Activated CD8-positive, alpha-beta memory T cell treated with anti-CD3 and anti-CD28 coated beads for 1 hour (primary cell): Measurements from ENCODE around the gene SF3B2.
"Not testable (repeated sequence)": the region's sequence is repeated elsewhere in the genome, so short reads cannot be mapped to it uniquely, and the experiment has no call there.

Experiments used
- DNase-seq, 2 donors: peaks; one replicate each; pipeline ENCODE4 v3.0.0-alpha.2; 2020; ENCODE audit warnings: low read depth in 1 of 2; ENCODE audit errors: extremely low read depth in 1 of 2

The SF3B2 gene

DNA sequence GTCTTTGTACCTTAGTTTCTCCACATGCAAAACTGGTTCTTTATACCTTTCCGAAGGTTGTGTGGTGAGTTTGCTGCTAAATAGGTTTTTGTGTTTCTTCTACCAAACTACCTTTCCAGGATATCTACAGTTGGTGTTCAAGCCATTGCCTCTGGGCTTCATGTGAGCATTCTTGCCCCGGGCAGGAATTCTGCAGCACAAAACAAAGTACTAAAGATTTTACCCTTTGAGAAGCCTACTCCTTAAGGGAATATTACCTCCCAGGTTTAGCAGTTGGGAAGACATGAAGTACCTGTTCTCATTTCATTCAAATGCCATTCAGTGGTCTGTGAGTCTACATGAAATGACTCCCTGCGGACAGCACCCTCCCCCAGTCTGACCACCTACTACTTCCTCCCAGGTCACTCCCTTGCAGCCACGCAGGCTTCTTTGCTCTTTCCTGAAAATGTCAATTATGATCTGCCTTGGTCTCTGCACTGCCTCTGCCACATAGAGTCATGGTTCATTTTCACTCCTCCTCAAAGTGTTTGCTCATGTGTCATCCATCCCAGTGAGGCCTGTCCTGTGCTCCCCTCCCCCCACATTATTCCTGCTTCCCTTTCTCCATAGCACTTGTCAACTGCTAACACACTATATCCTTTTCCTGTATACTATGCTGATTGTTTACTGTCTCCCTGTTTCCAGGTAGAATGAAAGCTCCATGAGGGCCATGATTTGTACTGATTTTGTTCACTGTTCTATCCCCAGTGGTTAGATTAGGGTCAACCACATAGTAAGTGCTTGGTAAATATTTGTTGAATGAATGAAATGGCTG, 54.8 kb downstream of the SF3B2 start:
- no peak for DNase-seq

DNA sequence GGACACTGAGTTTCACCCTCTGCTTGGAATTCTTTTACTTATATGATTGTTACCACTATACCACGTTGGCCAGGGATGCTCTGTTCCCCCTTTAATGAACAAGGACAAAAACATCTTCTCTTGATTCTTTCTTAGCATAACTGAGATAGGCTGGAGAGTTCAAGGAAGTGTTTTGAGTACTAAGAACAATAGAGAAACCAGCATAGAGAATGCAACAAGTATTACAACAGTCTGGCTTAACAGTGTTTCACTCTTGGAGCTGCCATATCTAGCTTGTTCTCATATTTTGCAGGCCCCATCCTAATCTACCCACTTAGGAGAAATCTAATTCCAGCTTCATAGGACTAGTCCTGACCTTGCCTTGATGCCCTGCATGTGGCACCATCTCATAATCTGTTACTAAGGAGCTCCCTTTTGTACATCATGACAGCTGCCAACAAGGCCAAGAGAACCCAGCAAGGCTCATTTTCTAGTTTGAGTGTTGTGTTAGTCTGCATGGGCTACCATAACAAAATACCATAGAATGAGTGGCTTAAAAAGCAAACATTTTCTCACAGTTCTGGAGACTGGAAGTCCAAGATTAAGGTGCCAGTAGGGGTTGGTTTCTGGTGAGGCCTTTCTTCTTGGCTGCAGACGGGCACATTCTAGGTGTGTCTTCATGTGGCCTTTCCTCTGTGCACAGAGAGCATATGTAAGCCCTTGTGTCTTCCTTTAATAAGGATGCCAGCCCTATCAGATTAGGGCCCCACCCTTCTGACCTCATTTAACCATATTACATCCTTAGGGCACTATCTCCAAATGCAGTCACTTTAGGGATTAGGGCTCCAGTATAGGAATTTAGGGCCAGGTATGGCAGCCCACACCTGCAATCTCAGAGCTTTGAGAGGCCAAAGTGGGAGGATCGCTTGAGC, 55.7 kb downstream of the SF3B2 start:
- no peak for DNase-seq

DNA sequence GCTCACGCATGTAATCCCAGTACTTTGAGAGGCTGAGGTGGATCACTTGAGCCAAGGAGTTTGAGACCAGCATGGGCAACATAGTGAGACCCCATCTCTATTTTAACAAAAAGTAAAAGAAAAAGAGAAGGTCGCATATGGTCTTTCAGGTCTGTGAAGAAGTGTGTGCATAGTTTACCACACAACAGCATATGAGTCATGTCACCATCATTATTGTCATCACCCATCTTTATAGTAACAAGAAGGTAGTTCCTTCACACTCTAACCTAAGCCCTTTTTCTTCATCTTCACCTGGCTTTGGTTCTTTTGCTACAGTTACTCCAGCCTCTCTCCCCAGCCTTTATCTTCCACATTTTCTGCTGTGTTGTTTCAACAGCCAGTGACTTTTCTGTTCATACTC, 57.1 kb downstream of the SF3B2 start:
- DNase-seq = no peak

DNA sequence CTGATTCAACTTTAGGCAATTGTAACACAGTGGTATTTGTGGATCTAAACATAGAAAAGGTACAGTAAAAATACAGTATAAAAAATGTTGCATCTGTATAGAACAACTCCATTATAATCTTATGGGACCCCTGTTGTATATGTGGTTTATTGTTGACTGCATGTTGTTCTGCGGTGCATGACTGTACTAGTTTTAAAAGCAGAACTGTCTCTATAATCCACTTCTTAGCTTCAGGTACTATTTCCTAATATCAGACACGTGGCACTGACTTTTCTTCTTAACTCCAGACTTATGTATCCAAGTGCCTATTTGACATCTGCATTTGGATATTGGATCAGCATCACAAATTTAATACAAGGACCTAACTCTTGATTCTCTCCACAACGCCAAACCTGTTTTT, 59.0 kb downstream of the SF3B2 start:
- DNase-seq = no peak

DNA sequence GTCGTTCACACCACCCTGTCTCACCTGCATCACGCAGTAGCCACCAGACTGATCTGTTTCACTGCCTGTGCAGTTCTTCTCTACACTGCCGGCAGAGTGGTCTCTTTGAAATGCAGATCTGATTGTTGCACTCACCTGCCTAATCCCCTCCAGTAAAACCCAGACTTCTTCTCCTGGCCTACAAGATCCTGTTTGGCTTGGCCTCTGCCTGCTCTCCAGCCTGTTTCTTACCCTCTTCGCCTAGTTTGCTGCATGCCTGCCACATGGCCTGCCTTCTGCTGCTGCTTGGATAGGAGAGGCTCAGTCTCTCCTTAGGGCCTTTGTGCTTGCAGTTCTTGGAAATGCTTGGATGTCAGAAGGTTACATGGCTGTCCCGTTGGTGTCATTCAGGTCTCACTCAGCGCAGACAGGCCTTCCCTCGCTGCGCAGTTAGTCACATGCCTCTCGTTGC, 59.9 kb downstream of the SF3B2 start:
- no peak for DNase-seq

DNA sequence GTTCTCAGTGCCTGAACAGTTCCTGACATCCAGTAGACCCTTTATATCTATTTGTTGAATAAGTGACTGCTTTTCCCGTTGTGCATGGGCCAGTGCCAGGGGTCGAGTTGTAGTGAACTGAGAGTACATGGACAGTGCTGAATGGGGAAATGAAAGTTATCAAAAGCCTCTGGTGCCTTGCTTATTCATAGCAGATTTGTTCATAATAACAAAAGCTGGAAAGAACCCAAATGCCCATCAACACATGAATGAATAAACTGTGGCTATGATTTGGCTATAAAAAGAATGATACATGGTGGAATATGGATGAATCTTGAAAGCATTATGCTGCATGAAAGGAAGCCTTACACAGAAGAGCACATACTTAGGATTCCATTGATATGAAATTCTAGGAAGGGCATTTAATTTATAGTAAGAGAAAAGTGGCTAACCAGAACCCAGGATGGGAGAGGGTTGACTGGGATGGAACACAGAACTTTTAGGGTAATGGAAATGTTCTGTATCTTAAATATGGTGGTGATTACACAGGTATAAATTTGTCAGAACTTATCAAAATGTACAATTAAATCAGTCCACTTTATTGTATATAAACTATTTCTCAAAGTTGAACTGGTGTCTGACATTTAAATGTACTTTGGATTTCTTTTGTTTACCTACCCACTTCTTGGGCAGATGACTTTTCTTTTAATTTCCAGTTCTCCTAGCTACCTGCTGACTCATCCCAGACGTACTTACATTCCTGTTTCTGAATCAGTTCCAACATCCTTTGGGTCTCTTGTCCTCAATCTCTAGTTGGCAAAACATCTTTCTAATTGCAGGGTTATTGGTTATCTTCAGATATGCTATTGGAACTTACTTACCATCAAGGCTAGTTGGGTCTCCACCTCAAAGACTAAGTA, 60.7 kb downstream of the SF3B2 start:
- DNase-seq = no peak

DNA sequence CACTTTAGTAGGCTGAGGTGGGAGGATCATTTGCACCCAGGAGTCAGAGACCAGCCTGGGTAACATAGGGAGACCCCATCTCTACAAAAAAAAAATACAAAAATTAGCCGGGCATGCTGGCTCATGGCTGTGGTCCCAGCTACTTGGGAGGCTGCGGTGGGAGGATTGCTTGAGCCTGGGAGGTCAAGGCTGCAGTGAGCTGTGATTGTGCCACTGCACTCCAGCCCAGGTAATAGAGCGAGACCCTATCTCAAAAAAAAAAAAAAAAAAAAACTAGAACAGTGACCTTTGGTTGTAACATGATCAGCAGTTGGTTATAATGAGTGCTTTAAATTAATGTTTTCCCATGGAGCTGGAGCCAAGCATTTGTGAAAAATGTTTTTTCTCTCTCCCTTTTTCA, 62.8 kb downstream of the SF3B2 start:
- not testable (repeated sequence) for DNase-seq

DNA sequence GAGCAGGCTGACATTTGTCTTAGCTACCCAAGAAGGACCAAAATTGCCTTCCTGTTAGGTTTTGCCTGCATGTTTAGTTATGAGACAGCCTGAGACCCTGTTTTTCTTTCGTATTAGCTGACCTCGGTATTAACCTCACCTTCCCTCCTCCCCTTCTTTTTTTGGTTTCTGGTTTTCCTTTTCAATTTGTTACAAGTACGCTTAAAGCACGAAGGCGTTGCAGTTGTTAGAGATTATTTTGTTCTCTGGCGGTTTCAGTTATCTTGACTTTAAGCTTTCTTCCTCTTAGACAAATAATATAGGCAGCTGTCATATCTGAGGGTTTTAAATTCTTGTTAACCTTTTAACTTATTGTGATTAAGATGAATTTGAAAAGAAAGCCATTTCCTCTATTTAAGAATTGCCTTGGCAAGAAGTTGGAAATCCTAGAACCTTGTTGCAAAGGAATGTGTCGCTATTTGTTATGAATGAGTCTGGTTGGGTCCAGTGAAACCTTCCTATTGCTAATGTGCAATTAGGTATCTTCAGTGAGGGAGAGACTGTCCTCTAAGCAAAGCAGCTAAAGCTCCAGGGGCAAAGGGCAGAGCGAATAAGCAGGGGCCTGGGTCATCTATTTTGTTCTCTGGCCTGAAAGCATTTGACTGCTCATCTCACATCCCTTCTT, 63.6 kb downstream of the SF3B2 start:
- DNase-seq = no peak

DNA sequence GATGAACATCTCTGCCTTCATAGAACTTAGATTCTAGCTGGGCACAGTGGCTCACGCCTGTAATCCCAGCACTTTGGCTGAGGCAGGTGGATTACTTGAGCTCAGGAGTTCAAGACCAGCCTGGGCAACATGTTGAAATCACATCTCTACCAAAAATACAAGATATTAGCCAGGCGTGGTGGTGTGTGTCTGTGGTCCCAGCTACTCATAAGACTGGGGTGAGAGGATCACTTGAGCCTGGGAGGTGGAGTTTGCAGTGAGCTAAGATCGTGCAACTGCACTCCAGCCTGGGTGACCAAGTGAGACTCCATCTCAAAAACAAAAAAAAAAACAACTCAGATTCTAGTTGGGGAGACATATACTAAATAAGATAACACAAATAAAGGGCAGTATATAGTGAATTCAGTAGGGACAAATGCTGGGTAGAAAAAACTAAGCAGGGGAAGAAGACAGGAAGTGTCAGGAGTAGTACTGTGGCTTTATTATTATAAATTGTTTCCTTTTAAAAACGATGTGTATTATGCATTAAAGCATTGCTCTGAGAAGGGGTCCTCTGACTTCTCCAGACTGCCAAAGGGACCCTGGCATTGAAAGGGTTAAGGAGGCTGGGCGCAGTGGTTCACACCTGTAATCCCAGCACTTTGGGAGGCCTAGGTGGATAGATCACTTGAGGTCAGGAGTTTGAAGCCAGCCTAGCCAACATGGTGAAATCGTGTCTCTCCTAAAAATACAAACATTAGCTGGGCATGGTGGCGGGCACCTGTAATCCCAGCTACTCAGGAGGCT, 64.6 kb downstream of the SF3B2 start:
- no peak for DNase-seq

DNA sequence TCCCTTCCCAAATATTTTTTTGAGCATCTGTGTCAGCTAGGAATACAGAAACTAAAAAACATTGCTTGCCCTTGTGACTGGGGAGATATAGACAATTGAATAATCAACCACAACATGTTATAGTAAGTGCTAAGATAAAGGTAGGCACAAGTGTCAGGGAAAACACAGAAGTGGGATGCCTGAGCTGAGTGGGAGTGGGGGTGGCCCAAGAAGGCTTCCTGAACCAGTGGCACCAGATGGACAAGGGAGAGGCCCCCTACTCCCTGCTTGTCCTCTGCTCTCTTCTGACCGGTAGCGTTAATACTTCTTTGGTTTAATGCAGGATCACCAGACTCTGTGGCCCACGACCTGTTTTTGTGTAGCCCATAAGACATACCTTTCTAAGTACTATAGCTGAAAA, 66.7 kb downstream of the SF3B2 start:
- no peak for DNase-seq
